Bronchial epithelial cell (primary cell): ENCODE data around the gene SPO11. TPM values are rescaled to one million over a fixed set of nuclear protein-coding genes. Genes with fewer than 3 reads are reported as not detected.

Experiments used
- DNase-seq: peaks from one replicate; pipeline ENCODE4 v3.0.0-alpha.2; 2010; ENCODE audit warnings: low read depth
- FAIRE-seq: peaks from 2 replicates; lab custom pipeline; 2011; peaks lifted over from hg19 to GRCh38; lab: Jason Lieb, UNC
- H3K27me3 ChIP-seq: 2 replicates; pipeline ENCODE4 v1.5.1; 2011; ENCODE audit warnings: low read length; ENCODE audit not compliant: control insufficient read depth, insufficient read depth
- H3K36me3 ChIP-seq: 2 replicates; pipeline ENCODE4 v1.5.1; 2011; ENCODE audit warnings: low read length; ENCODE audit not compliant: control insufficient read depth, insufficient read depth
- H3K4me3 ChIP-seq: 2 replicates; pipeline ENCODE4 v1.5.1; 2011; ENCODE audit warnings: mild to moderate bottlenecking, low read depth, low read length, control low read depth
- CTCF ChIP-seq: IDR thresholded peaks from 2 replicates; pipeline ENCODE4 v1.5.1; 2011; ENCODE audit warnings: mild to moderate bottlenecking, moderate library complexity, low read length, control low read depth, inconsistent platforms; ENCODE audit not compliant: insufficient read depth, severe bottlenecking
- total RNA-seq: library from RNA; depleted of rRNA; stranded (reverse); fragments of >200 nt; gene quantifications from 2 replicates; pipeline ENCODE4 v1.2.1, GENCODE V29; 2014

The SPO11 gene
- total RNA-seq, 1 donor from 2014 or later: not detected

- DNase-seq (no peak), FAIRE-seq (no peak)
- Histone ChIP-seq H3K4me3 (peak within 1 kb of the TSS; percentile 65), H3K36me3 (peaks cover 6% of the 10 kb centered on the region), H3K27me3 (no peaks in the 10 kb centered on the region)
- TF ChIP-seq CTCF: no peak
Measured at GRCh38 chr20:57390604-57391438, 61.2 kb downstream of the SPO11 start, which contains the start of gene RBM38. TSS of gene RBM38 (plus strand) at chr20:57391396. CDS start at chr20:57391582, 186 bp downstream.

- FAIRE-seq (no peak), DNase-seq (no peak)
- TF ChIP-seq CTCF: no peak
- H3K4me3 ChIP-seq: peak overlapping the region; percentile 65
- H3K36me3 ChIP-seq: peaks cover 6% of the 10 kb centered on the region
- no peaks in the 10 kb centered on the region for H3K27me3 ChIP-seq
Measured at GRCh38 chr20:57391439-57392301, 62.1 kb downstream of the SPO11 start.

GRCh38 chr20:57392512-57393271 is 63.1 kb downstream of the SPO11 start:
- FAIRE-seq (no peak), DNase-seq (no peak)
- Histone ChIP-seq H3K4me3 (peak overlapping the region; percentile 65), H3K36me3 (peaks cover 6% of the 10 kb centered on the region), H3K27me3 (no peaks in the 10 kb centered on the region)
- no peak for TF ChIP-seq CTCF

Other genes starting within 250 kb of the SPO11 start
- not detected in 2 replicates for gene BMP7, start 63.2 kb upstream of the SPO11 start, total RNA-seq
- 21.6 and 25.1 TPM in 2 replicates for gene RAE1, start 21.5 kb downstream of the SPO11 start, total RNA-seq
- gene RBM38, start 61.6 kb downstream of the SPO11 start, total RNA-seq: 6.8 and 7.6 TPM in 2 replicates
- not detected in 2 replicates for gene CTCFL, start 195.3 kb downstream of the SPO11 start, total RNA-seq
- gene PCK1, start 231.3 kb downstream of the SPO11 start, total RNA-seq: not detected in 2 replicates